NCI-H2227 (cell line): ENCODE results near the gene CHAD.
A peak's percentile ranks its signal among the peaks of the same experiment; 100 is the strongest.

Experiments used
- DNase-seq: peaks from one replicate; lab custom pipeline; 2025; ENCODE audit not compliant: unreplicated experiment; lab: John Stamatoyannopoulos, UW

Gene CHAD

GRCh38 chr17:50458701-50459676 is 9.7 kb downstream of the CHAD start:
- no peak for DNase-seq

GRCh38 chr17:50458270-50458669 is 10.4 kb downstream of the CHAD start:
- DNase-seq = no peak

DNA sequence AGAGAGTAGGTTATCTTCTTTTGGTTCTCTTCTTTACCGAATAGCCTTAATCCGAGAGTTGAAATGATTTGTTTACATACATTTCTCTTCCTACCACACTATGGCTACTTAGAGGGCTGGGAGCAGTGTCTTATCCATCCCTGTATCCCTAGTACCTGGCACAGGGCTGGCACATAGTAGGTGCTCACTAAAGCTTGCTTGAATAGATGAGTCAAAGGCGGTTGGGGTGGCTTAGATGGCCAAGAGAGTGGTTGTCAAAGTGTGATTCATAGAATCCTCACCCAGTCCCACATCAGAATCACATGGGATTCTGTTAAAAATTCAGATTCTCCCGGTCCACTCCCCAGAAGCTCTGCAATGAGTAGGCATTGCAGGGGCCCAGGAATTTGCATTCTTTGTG is 11.1 kb downstream of the CHAD start:
- no peak for DNase-seq

GRCh38 chr17:50453901-50454300 is 14.8 kb downstream of the CHAD start:
- no peak for DNase-seq

- no peak for DNase-seq
Measured at GRCh38 chr17:50452630-50453300, 15.9 kb downstream of the CHAD start.

- no peak for DNase-seq
Measured at GRCh38 chr17:50451943-50452629, 16.6 kb downstream of the CHAD start.

GRCh38 chr17:50448643-50449042 is 20.0 kb downstream of the CHAD start:
- DNase-seq = no peak

DNA sequence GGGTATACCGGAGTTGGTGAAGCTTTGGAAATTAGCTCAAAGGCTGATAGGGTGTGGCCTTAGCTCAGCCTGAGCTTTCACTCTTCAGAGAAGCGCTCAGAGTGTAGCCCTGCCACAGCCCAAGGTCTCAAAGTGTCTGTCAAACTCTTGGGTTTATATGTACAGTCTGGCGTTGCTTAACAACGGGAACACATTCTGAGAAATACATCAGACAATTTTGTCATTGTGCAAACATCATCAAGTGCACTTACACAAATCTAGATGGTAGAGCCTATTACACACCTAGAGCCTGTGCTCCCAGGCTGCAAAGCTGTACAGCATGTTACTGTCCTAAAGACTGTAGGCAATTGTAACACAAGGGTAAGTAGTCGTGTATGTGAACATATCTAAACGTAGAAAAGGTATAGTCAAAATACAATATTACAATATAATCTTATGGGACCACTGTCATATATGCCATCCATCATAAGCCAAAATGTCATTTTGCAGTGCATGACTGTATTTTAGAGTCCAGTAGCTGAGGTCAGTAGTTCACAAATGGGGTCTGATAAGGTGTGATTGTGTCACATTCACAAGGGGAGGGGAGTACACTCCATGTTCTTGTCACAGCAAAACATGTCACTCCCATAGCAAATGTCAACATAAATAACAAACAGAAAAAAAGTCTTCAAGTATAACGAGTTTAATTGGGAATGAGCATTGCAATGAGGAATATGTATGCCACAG is 20.6 kb downstream of the CHAD start:
- DNase-seq = peak; percentile 33

- no peak for DNase-seq
Measured at GRCh38 chr17:50445730-50446325, 22.9 kb downstream of the CHAD start.

DNA sequence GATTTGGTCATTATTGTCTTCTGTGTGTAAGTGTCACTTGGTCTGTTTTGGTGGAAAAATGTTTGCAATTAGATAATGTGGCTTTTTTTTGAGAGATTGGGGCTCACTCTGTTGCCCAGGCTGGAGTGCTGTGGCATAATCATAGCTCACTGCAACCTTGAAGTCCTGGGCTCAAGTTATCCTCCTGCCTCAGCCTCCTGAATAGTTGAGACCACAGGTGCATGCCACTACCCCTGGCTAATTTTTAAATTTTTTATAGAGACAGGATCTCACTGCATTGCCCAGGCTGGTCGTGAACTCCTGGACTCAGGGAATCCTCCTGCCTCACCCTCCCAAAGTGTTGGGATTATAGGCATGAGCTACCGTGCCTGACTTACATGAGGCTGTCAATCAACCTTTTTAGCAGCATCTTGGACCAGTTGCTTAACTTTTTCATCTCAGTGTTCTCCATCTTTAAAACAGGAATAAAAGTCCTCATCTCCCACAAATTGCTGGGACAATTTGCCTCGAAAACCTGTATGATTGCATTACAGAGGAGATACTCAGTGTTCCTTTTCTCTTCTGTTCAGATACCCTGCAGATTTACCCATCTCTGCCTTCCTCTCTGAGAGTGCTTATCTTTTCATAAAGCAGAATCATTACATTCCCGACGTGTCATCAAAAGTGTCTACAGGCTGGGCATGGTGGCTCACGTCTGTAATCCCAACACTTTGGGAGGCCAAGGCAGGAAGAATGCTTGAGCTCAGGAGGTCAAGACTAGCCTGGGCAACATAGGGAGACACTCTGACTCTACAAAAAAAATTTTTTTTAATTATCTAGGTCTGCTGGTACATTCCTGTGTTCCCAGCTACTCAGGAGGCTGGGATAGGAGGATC is 23.6 kb downstream of the CHAD start:
- no peak for DNase-seq

GRCh38 chr17:50443505-50443974 is 25.1 kb downstream of the CHAD start:
- DNase-seq = peak; percentile 39

DNA sequence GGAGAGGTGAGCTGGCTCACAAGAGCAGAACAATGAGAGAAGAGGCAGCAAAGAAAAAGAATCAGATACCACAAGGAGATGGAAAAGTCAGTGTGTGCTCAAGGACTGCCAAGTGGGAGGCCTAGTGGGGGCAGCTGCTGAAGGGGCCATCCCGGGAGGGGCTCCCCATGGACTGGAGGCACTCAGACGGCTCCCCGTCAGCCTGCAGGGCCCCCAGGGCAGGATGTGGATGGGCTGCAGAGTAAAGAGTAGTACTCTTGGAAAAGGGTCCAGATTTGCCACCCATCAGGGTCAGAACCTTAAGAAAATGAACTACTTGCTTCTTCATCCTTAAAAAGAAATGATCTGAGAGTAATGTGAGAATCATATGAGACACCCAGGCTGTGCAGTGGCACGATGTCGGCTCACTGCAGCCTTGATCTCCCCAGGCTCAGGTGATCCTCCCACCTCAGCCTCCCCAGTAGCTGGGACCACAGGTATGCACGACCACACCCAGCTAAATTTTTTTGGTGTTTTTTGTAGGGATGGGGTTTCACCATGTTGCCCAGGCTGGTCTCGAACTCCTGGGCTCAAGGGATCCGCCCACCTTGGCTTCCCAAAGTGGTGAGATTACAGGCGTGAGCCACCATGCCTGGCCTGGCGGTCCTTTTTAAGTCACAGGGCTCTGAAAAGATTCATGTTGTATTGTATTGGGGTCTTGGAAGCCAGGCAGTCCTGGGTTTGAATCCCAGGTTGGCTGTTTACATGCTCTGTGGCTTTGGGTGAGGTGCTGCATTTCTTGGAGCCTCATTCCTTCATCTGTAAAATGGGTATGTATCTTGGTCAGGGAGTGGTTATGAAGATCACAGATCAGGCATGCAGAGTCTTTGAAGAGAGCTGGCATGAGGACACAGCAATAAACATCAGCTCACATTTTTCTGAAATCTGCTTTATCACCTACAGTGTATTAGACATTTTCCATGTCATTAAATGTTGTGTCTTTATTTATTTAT is 27.5 kb downstream of the CHAD start:
- no peak for DNase-seq

GRCh38 chr17:50440172-50440837 is 28.4 kb downstream of the CHAD start:
- DNase-seq = no peak

DNA sequence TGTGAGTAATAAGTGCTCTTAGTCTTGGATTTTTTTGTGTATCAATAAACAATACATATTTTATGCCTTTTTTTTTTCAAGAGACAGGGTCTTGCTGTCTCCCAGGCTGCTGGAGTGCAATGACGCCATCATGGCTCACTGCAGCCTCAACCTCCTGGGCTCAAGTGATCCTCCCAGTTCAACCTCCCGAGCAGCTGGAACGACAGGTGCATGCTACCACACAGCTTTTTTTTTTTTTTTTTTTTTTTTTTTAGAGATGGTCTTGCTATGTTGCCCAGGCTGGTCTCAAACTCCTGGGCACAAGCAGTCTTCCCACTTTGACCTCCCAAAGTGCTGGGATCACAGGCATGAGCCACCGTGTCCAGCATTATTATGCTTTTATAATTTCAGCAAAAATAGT is 29.7 kb downstream of the CHAD start:
- no peak for DNase-seq

- DNase-seq = no peak
Measured at GRCh38 chr17:50437409-50437808, 31.3 kb downstream of the CHAD start.

GRCh38 chr17:50432125-50432762 is 36.4 kb downstream of the CHAD start:
- no peak for DNase-seq
